ENCODE results near the gene ZNF516.

ZNF516 gene

DNA sequence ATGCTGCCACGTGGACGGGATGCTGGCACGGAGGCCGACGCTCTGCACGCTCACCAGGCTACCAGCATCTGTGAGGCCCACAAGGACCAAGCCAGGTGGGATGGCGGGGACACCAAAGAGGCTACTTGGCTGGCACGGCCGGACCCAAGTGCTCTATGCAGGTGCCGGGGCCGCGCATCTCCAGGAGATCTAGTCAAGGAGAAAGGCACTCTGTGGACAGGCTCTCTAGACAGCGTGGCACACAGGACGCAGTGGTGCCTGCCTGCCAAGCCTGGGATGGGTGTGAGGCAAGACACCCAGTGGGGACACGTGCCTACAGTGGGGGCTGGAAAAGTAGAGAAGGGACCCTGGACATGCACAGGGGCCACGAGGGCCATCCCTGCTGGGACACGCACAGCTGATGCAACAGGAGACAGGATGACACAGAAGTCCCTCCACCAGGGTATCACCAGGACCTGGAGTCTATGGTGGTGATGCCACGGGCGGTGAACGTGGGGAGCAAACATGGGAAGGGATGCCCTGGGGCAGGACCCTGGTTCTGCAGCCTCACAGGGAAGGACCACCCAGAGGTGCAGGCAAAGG lies 28.5 kb downstream of the ZNF516 start:
- TF ChIP-seq, protein P1, sequence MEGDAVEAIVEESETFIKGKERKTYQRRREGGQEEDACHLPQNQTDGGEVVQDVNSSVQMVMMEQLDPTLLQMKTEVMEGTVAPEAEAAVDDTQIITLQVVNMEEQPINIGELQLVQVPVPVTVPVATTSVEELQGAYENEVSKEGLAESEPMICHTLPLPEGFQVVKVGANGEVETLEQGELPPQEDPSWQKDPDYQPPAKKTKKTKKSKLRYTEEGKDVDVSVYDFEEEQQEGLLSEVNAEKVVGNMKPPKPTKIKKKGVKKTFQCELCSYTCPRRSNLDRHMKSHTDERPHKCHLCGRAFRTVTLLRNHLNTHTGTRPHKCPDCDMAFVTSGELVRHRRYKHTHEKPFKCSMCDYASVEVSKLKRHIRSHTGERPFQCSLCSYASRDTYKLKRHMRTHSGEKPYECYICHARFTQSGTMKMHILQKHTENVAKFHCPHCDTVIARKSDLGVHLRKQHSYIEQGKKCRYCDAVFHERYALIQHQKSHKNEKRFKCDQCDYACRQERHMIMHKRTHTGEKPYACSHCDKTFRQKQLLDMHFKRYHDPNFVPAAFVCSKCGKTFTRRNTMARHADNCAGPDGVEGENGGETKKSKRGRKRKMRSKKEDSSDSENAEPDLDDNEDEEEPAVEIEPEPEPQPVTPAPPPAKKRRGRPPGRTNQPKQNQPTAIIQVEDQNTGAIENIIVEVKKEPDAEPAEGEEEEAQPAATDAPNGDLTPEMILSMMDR (IDR thresholded peaks at IDR 0.05; ENCODE audit: insufficient read depth, low read length) = no peak
- TF ChIP-seq REST (IDR thresholded peaks at IDR 0.05; ENCODE audit: insufficient replicate concordance, low read depth) (no peak), GABPA (IDR thresholded peaks at IDR 0.05; ENCODE audit: low read depth) (no peak), SPI1 (IDR thresholded peaks at IDR 0.05; ENCODE audit: borderline replicate concordance, low read depth) (no peak), POLR2AphosphoS5 (IDR thresholded peaks at IDR 0.05; ENCODE audit: low read depth) (no peak)
- H3K27ac ChIP-seq (replicated peaks) = peak overlapping the region; percentile 82
- peak in 1 of 2 experiments; percentile 56 for DNase-seq (ENCODE audit: low read depth in 1 of 2, low spot score in 1 of 2)
- H3K27me3 ChIP-seq (ENCODE audit: insufficient read depth, poor library complexity, severe bottlenecking) = no peaks in the 10 kb centered on the region
- peak overlapping the region; percentile 8; the same call in 1 of the 2 replicates for H3K4me3 ChIP-seq (replicated peaks; ENCODE audit: insufficient read depth, low read length)

DNA sequence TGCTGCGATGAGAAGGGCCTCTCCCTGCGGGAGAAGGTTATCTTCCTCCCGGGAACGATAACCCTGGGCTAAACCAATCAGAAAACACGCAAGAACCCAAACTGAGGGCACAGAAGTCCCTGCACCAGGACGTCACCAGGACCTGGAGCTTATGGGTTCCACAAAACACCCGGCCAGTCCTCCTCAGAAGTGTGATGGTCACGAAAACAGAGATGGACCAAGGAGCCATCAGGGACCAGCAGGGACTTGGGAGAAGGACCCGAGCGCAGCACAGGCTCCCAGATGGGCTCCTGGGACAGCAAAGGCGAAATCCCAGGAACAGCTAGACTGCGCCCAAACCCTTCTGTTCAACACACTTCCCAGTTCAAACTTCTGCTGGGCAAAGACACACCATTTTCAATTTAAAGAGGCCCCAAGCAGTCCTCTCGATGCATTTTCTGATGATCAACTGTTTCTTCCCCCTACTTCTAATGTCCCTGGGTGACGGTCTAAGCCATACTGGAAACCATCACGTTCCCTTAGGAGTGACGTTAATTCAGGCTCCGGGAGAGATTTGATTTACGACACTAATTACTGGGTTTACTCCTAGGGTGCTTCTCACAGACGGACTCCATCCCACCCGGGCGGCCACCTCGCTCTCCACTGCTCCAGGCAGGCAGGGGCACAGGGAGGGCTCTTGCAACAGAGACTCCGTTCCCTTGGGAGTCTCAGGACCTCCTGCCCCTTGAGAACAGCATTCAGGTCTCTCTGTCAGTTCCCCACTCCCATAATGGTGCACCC lies 29.2 kb downstream of the ZNF516 start:
- no peaks in the 10 kb centered on the region for H3K27me3 ChIP-seq (ENCODE audit: insufficient read depth, poor library complexity, severe bottlenecking)
- no peak for DNase-seq (ENCODE audit: low read depth in 1 of 2, low spot score in 1 of 2)
- H3K27ac ChIP-seq (replicated peaks) = peak overlapping the region; percentile 82
- H3K4me3 ChIP-seq (replicated peaks; ENCODE audit: insufficient read depth, low read length) = no peak overlapping the region
- TF ChIP-seq SPI1 (IDR thresholded peaks at IDR 0.05; ENCODE audit: borderline replicate concordance, low read depth) (no peak), REST (IDR thresholded peaks at IDR 0.05; ENCODE audit: insufficient replicate concordance, low read depth) (no peak), GABPA (IDR thresholded peaks at IDR 0.05; ENCODE audit: low read depth) (no peak), POLR2AphosphoS5 (IDR thresholded peaks at IDR 0.05; ENCODE audit: low read depth) (no peak)
- TF ChIP-seq, protein P1 (IDR thresholded peaks at IDR 0.05; ENCODE audit: insufficient read depth, low read length) = no peak

DNA sequence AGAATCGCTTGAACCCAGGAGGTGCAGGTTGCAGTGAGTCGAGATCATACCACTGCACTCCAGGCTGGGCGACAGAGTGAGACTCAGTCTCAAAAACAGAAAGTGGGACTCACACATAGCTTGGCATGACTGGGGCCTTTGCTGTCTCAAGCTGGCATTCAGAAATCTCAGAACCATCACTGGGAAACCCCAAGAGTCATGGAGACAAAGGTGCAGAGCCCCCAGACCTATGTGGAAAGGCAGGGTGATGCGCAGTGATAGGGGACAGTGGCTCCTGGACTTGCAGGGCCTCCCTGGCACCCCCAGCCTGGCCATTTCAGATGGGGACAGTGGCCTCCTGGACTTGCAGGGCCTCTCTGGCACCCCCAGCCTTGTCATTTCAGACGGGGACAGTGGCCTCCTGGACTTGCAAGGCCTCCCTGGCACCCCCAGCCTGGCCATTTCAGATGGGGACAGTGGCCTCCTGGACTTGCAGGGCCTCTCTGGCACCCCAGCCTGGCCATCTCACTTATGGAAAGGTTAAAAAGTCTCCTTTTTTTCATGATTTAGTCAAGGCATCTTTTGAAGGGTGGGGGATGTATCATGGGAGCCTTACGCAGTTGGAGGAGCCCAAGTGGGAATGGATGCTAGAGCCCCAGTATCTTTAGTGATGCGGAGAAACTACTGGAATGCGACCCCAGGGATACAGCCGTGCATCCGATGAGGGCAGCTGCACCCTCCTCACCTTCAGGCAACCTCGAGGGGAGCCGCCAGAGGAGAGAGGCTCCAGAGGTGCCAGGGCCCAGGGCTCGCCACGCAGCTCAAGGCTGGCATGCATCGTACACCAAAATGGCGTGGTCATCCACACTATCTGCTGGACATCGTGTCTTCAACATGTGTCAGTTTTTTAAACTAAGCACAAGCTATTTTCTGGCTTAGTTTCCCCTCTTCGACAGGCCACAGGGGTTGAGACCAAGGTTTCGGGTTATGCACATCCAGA lies 30.5 kb downstream of the ZNF516 start:
- peak overlapping the region; percentile 82 for H3K27ac ChIP-seq (replicated peaks)
- no peak for DNase-seq (ENCODE audit: low read depth in 1 of 2, low spot score in 1 of 2)
- no peaks in the 10 kb centered on the region for H3K27me3 ChIP-seq (ENCODE audit: insufficient read depth, poor library complexity, severe bottlenecking)
- TF ChIP-seq SPI1 (IDR thresholded peaks at IDR 0.05; ENCODE audit: borderline replicate concordance, low read depth) (no peak), REST (IDR thresholded peaks at IDR 0.05; ENCODE audit: insufficient replicate concordance, low read depth) (no peak), POLR2AphosphoS5 (IDR thresholded peaks at IDR 0.05; ENCODE audit: low read depth) (no peak), GABPA (IDR thresholded peaks at IDR 0.05; ENCODE audit: low read depth) (no peak)
- TF ChIP-seq, protein P1 (IDR thresholded peaks at IDR 0.05; ENCODE audit: insufficient read depth, low read length) = no peak
- H3K4me3 ChIP-seq (replicated peaks; ENCODE audit: insufficient read depth, low read length) = no peak overlapping the region
